Measurements from ENCODE around the gene SMAD1.
"Not testable (repeated sequence)": the region's sequence is repeated elsewhere in the genome, so short reads cannot be mapped to it uniquely, and the experiment has no call there.

Gene SMAD1

GRCh38 chr4:145530189-145530588 is 48.5 kb downstream of the SMAD1 start:
- no peak for DNase-seq

GRCh38 chr4:145530662-145531061 is 49.0 kb downstream of the SMAD1 start:
- DNase-seq = no peak

- peak; percentile 40 for DNase-seq
Observed at GRCh38 chr4:145531223-145531622, 49.6 kb downstream of the SMAD1 start.

GRCh38 chr4:145531859-145532258 is 50.2 kb downstream of the SMAD1 start:
- DNase-seq = no peak

GRCh38 chr4:145533001-145533400 is 51.3 kb downstream of the SMAD1 start:
- no peak for DNase-seq

- DNase-seq = not testable (repeated sequence)
Observed at GRCh38 chr4:145533415-145533814, 51.8 kb downstream of the SMAD1 start.

GRCh38 chr4:145533961-145534360 is 52.3 kb downstream of the SMAD1 start:
- no peak for DNase-seq

GRCh38 chr4:145535202-145535601 is 53.5 kb downstream of the SMAD1 start:
- no peak for DNase-seq

- DNase-seq = no peak
Observed at GRCh38 chr4:145536044-145536443, 54.4 kb downstream of the SMAD1 start.

GRCh38 chr4:145538596-145538995 is 56.9 kb downstream of the SMAD1 start:
- DNase-seq = no peak

GRCh38 chr4:145539671-145540070 is 58.0 kb downstream of the SMAD1 start:
- DNase-seq = no peak

GRCh38 chr4:145540235-145540634 is 58.6 kb downstream of the SMAD1 start:
- no peak for DNase-seq

GRCh38 chr4:145541346-145541745 is 59.7 kb downstream of the SMAD1 start:
- DNase-seq = peak; percentile 47

GRCh38 chr4:145545031-145545430 is 63.4 kb downstream of the SMAD1 start:
- DNase-seq = no peak

- no peak for DNase-seq
Observed at GRCh38 chr4:145545538-145546174, 64.0 kb downstream of the SMAD1 start.

- no peak for DNase-seq
Observed at GRCh38 chr4:145546175-145546915, 64.7 kb downstream of the SMAD1 start.

- DNase-seq = no peak
Observed at GRCh38 chr4:145551660-145552059, 70.0 kb downstream of the SMAD1 start.

GRCh38 chr4:145552181-145552822 is 70.6 kb downstream of the SMAD1 start:
- no peak for DNase-seq

GRCh38 chr4:145553375-145553774 is 71.7 kb downstream of the SMAD1 start:
- DNase-seq = no peak

GRCh38 chr4:145554691-145555090 is 73.0 kb downstream of the SMAD1 start:
- DNase-seq = no peak

GRCh38 chr4:145557720-145558119 is 76.1 kb downstream of the SMAD1 start:
- DNase-seq = peak; percentile 66

- no peak for DNase-seq
Observed at GRCh38 chr4:145563293-145563985, 81.8 kb downstream of the SMAD1 start.

GRCh38 chr4:145564540-145564939 is 82.9 kb downstream of the SMAD1 start:
- no peak for DNase-seq

All from midbrain (tissue), 1 donor.